GM18511 (cell line): ENCODE measurements around the gene ELP1.
A peak's percentile ranks its signal among the peaks of the same experiment; 100 is the strongest.

ENCODE experiments used
- ATAC-seq: cut with Tn5 transposase; IDR thresholded peaks from one replicate; pipeline ENCODE4 v1.9.1; 2021; ENCODE audit warnings: mild to moderate bottlenecking, moderate library complexity; ENCODE audit not compliant: unreplicated experiment

The ELP1 gene

DNA sequence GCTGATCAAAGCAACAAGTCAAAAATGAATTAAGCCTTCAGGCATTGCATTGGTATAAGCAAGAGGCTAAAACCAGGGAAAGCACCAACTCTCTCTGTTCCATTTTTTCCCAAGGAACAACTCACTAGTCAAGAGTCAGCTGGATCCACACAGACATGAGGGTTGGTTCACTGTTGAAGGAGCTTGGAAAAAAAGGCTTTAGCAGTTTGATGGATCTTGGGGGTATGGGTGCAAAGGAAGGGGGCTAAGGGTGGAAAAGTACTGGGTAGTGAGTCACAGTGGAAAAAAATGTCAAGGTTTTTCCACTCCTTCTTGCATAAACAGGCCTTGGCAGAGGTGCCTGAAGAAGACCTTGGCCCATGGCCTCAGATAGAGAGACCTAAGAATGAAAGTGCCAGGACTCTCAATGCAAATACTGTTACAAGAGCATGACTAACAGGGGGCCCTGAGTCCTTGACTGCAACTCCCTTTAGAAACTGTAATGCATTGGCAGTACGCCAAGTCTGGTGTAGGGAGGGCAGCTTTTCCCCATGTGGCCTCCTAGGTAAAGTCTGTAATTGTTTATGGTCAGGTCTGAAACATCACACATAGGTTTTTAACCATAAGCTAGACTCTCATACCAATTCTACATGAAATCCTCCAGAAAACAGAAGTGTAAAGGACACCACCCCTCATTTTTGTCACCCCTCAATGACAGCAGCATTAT, 48.1 kb downstream of the ELP1 start:
- ATAC-seq = peak; percentile 100

DNA sequence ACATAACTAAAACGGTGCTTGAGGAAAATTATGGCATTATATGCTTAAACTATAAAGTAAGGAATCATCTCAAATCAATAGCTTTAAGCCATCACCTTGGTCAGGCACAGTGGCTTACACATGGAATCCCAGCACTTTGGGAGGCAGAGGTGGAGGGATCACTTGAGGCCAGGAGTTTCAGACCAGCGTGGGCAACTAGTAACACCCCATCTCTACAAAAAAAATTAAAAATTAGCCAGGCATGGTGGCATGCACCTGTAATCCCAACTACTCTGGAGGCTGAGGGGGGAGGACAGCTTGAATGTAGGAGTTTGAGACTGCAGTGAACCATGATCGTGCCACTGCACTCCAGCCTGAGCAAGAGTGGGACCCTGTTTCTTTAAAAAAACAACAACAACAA, 49.2 kb downstream of the ELP1 start:
- ATAC-seq = no peak

DNA sequence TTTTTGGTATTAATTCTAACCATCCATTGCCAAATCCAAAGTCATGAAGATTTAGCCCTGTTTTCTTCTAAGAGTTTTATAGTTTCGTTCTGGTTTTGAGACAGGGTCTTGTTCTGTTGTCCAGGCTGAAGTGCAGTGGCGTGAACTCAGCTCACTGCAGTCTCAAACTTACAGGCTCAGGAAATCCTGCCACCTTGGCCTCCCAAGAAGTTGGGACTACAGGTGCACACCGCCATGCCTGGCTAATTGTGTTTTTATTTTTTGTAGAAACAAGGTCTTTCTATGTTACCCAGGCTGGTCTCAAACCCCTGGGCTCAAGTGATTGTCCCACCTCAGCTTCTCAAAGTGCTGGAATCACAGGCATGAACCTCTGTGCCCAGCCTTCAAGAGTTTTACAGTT, 50.8 kb downstream of the ELP1 start:
- no peak for ATAC-seq

DNA sequence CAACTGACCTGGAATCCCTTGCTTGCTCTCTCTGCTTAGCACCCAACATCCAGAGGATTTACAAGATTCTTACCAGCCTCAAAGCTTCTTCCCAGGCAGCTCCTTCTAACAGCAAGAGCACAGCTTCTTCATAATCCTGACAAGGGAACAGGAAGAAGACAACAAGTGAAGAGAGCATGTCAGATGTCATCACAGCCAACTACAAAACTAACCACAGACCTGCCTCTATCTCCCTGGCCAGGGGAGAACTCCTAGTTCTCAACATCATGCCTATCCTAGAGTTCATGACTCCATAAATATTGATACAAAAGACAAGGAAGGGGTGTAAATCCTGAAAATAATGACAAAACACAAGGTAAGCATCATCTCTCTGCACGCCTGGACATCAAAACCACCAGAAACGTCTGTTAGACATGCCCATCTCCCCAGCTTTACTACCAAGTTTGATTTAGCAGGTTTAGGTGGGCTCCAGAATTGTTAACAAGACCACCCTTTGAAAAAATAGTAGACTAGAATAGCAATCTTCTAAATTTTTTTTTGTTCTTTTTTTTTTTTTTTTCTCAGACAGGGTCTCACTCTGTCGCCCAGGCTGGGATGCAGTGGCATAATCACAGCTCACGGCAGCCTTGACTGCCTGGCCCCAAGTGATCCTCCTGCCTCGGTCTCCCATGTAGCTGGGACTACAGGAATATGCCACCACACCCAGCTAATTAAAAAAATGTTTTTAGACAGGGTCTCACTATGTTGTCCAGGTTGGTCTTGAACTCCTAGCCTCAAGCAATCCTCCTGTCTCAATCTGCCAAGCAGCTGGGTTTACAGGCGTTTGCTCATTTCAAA, 51.7 kb downstream of the ELP1 start:
- ATAC-seq = no peak

DNA sequence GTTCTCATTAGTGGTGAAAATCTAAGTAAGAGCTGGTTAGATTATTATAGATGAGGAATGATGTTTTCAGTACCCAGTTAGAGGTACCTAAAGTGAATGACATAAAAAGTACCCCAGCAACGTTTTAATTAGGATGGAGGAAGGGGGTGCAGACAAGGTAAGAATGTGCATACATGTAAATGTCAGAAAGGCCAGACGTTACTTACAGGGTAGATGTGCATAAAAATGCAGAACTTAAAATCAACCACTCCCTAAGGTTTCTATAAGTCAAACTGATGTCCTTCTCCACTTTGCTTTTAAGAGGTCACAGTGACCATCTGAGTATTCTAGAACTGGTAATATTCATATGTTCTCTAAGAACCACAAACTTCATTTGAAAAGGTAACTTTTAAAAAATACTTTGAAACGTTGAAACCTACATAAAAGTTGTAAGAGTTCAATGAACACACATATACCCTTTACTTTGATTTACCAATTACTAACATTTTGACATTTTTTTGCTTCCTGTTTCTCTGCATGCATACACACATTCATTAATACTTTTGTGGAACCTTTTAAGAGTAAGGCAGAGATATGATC, 53.1 kb downstream of the ELP1 start:
- ATAC-seq = no peak

DNA sequence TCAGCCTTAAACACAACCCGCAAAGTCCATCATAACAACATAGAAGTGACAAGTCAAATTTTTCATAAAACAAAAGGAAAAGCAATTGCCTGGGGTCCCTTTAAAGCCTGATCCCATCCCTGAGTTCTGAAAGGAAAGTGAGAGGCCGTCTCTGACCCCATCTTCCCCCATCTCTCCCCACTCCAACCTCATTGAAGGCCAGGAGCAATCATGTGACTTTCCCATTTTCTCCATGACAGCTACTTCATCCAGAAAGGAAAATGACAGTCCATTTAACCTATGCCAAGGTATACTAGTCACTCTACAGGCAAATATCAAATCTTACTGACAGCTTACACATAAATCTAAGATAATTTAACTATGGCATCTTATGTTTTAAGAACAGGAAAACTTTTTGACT, 56.4 kb downstream of the ELP1 start:
- ATAC-seq = no peak

DNA sequence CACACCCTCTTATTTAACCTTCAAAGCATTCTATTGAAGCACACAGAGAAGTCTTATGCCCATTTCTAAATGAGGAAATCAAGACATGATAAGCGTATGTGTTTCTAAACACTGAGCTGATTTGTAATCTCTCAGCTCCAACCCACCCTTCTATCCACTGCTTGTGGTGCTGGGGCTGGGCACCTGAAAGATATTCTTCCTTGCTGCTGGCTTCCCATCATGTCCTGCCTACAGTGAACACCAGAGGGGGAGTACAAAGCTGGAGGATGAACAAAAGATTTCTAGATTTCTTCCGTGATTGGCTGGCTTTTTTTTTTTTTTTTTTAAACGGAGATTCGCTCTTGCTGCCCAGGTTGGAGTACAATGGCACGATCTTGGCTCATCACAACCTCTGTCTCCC, 57.5 kb downstream of the ELP1 start:
- no peak for ATAC-seq

DNA sequence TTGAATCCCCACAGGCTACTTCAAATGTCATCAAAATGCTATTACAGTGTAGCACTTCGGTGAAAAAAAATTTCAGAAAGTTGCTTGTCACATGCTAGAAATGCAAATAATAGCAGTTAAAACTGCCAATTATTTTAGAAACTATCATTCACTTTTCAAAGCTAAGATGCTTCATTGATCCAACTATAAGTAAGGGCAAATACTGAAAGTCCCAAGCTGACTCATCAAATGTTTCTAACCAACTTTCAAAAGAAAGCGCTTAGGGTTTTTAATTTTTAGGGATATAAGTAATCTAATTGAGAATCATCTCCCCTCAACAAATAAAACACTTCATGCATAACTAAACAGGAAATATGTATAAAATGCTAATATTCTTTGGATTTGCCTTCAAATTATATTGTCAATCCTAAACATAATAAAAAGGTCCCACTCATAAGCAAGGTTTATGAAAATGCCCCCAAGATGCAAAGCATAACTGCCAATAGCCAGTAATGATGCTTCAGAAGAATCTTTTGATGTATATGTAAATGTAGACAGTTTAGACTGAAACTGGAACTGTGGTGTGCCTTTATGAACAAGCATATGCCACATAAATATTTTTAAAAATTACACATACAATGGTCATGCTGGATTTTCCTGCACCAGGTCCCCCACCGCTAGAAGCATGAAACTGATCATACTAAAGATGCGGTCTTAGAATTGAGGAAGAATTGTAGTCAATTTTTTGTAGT, 59.7 kb downstream of the ELP1 start:
- no peak for ATAC-seq

DNA sequence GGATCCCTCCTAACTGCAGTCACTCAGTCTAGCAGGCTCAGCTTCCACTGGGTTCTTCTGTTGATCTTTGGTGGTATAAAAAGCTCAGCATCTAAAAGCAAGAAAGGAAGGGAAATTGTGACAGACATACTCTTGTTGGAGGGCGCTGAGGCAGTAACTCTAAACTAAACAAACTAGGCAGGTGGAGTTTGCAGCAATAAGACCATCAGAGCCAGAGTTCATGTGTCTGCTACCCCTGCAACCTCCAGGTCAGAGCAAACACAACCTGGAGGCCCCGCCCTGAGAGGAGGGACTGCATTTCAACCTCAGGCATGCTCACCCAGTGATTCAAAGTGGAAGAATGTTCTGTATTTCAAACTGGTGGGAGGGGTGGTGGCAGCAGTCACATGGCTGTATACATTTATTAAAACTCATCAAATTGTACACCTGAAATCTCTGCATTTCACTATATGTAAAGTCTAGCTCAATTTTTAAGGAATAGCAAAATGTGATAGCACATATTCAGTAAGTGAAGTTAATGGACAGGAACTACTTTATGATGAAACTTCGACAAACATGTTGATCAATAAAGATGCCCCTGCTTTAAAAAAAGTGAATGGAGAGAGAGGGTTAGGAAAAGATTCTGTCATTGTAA, 64.7 kb downstream of the ELP1 start:
- no peak for ATAC-seq

DNA sequence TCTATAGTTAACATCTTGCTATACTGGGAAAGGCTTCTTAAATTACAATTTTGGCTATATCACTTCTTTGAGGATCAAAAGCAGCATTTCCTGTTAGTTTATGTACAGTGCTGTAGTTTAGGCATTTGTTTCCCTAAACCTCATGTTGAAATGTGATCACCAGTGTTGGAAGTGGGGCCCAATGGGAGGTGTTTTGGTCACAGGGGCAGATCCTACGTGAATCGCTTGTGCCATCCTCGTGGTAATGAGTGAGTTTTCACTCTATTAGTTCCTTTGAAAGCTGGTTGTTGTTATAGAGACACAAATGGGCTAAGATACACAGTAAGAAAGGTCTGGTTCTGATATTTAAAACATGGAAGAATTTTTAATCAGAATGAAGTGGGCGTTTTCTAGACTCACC, 66.1 kb downstream of the ELP1 start:
- ATAC-seq = no peak

DNA sequence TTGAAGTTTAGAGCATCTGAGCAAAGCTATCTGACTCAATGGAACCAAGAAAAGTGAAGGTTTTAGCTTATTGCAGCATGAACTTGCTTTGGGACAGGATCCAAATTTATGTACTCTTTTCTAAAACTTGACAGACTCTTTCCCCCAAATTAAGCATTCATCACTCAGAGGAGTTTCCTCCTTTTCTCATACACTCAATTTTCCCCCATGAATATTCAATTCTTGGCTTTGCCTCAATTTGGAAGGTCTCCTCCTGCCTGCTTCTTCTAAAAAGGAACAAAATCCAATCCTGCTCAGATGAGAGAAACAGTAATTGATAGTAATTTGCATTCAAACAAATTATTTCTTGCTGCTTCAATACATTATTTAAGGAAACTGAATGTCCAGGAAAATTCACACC, 66.8 kb downstream of the ELP1 start:
- ATAC-seq = no peak

DNA sequence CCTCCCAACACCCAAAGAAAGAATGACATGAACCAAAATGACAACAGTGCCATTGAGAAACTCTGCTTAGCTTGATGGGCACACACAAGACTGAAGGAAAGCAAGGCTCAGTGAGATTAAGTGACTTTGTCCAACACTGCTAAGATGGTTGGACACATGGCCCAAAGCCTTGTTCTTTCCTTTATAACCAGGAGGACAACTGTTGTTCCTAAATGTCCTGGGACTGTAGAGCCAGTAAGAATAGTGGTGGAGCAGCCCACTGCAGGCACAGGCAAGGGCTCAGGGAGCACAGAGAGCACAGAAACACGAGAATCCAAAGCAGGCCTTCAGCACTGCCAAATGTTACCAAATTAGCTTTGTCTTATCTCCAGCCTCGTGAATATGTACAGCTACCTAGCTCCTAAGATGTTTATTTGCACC, 67.9 kb downstream of the ELP1 start:
- ATAC-seq = no peak

DNA sequence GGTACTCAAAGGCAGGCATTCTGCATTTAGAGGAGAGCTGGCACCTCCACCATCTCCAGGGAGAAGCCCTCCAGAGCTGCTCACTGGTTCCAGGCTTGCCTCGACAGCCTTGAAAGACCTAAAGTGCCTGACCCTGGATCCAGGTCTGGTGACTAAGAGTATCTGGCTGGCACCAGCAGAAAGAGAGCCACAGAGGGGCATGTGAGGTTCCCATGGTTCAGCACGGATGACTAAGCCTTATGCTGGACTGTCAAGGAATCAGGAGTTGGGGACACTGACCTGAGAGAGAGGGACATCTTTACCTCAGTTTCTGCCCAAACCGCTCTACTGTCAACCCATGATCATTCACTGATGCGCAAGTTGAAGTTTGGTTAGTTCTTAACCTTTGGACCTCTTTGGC, 68.9 kb downstream of the ELP1 start:
- ATAC-seq = no peak

DNA sequence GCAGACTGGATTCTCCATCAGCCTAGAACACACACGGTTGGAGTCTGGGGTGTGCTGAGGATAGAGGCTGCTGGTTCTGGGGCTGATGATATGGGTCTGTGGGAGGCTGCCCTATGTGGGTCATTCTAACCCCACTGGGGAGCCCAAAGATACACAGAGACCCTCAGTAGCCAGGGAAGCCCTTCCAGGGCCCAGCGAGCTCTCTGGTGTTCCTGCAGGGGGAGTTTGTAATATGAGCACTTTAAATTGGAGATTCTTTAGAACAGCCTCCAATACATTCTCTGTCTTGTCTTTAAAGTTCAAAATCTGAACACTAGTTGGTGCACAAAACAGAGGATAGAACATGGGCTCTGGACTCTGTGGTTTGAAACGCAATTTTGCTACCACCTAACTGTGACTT, 69.5 kb downstream of the ELP1 start:
- no peak for ATAC-seq

DNA sequence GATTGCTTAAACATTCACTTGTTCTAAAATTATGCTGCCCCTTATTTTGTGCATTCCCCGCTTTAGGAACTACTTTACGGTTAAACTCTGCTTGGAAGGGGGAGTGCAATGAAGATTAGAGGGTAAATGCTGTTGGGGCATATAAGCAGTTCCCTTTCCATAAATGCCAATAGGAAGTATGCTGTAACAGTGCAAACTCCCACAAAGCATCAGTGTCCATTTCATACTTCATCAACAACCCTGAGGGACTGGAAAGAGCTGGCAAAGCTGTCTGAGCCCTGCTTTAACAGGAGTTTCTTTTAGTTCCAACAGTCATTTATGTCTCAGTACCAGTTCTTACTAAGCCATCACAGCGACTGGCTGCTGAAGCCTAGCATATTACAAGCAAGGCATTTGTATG, 70.0 kb downstream of the ELP1 start:
- ATAC-seq = no peak

DNA sequence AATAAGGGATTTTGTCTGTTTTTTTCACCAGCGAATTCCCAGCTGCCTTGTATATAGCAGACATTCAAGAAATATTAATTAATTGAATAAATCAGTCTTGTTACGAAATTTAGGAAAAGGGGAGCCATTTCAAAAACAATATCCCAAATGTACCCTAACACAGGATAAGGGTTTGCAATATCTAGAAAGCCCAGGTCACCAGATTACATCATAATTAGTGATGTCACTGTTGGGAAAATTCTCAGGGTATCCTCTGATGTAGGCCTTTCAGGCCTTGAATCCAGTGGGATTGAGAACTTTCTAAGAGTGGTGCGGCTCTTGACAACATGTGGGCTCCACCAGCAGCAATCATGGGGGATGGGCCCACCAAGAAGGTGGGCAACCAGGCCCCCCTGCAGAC, 71.9 kb downstream of the ELP1 start, which contains the start of gene ACTL7A:
ACTL7A (plus strand) TSS at position 270 of the 400 bp plus-strand sequence; CDS start at position 327, 57 bp downstream.
- no peak for ATAC-seq

DNA sequence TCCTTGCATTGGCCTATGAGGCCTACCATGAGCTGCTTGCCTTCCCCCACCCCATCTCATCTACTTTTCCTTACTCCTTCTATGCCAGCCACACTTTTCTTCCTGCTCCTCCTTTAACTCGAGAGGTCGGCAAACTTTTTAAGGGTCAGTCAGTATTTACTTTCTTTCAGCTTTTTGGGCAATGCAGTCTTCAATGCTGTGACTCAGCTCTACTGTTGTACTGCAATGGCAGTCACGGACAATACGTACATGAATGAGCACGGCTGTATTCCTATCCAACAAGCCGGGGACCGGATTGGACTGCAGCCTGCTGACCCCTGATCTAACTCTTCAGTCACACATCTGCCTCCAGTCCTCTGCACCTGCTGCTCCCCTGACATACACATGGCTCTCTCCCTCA, 72.5 kb downstream of the ELP1 start:
- ATAC-seq = no peak

DNA sequence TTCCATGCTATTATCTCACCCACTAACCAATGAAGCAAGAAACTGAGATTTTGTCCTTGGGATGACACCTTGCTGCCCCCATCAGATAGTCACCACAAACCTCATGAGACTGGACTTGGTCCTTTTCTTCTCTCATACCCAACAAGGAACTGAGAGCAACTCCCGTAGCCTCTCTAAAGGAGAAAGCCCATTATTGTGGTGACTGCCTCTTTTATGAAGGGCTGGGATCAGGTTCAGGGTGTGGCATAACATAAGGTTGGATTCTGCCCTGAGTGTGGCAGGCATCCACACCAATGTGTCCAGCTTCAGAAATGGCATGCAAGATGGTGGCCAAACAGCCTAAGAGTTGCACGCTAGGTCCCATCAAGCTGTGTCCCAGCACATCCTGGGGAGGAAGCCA, 73.2 kb downstream of the ELP1 start:
- no peak for ATAC-seq

DNA sequence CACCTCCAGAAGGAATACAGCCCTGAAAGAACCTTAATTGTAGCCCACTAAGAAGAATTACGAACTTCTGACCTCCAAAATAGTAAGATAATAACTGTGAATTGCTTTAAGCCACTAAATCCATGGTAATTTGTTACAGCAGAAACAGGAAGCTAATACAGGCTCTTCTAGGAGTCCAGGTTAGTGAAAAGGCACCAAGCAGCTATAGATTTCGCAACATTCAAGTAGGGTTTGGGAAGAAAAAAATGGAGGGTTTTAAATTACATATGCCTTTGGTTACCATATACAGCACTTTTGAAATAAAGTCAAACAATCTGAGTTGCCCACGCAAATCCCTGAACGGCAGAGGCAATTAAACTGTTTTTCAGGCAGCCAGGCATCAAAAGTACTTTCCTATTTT, 73.6 kb downstream of the ELP1 start:
- ATAC-seq = no peak

DNA sequence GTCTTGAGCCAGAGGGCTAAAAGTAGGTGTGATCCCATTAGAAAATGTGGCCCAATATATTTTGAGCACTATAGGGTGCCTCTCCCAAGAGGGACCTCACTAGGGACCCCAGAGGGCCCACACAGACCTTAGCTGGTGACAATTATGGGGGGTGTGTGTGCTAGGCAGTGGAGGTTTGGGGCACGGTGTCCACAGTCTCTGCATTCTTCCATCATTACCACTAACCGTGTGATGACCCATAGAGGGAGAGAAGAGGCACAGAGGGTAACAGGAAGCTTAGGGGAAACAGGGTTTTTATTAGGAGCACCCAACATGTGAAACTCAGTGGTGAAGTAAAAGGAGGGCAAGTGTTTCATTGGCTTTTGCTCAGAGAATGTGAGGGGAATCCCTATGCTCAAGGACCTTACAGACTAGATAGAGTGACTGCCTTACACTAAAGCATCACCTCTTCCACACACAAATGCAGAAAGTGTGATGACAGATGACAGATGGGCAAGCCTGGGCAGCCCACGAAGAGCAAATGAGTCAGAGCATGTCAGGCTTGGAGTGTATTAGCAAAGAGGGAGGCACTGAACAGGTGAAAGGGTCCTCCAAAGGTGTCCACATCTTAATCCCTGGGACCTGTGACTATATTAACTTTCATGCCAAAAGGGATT, 74.3 kb downstream of the ELP1 start:
- ATAC-seq = peak; percentile 82
